ENCODE results near the gene EPS8L3.

DNA sequence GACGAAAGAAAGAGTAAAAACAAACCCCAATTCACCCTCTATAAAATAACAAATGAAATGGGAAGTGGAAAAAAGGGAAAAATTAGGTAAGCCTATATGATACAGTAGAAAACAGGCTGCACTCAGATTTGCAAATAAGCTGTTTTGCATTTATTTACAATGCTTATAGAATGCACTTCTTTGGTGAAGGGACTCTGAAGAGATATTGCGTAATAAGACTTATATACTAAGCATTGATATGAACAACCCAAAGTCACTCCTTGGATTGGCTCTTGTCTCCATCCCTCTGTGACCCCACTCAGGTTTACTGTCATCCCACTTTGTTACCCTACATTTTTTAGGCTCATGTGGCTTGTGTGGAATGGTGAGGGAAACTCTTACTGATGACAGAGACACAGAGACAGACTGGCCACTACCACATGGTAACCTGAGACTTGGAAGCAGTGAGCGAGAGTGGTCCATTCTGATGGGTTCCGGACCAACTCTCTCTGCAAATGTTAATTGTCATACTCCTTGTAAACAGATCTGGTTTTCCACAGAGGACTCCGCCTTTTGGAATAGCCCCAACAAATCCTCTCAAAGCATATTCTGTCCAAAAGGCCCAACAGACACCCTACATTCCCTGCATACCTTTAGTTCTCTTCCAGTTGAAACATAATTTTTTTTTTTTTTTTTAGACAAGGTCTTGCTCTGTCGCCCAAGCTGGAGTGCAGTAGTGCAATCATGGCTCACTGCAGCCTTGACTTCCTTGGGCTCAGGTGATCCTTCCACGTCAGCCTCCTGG is 40.6 kb downstream of the EPS8L3 start:
- TF ChIP-seq EZH2phosphoT487 (IDR thresholded peaks at IDR 0.05; ENCODE audit: insufficient read depth, low read depth): no peak
- TF ChIP-seq EZH2 (IDR thresholded peaks at IDR 0.05; ENCODE audit: insufficient read depth, poor library complexity, severe bottlenecking): no peak

Data from GM23248 (cell line).